ENCODE measurements around the gene SEMA5B.

GRCh38 chr3:122987231-122987630 lies 40.3 kb downstream of the SEMA5B start:
- TF ChIP-seq CTCF (IDR thresholded peaks at IDR 0.05; ENCODE audit: insufficient read depth, low read length, poor library complexity, severe bottlenecking) (no peak), EZH2phosphoT487 (conservative IDR thresholded peaks at IDR 0.05; ENCODE audit: low read length) (no peak)
